Nephron (organoid): ENCODE measurements around the gene UBE2S.

Experiments used
- H3K27ac Mint-ChIP-seq, 3 experiments: 2 replicates each; pipeline ENCODE4 v1.8.0; 2020; ENCODE audit warnings: mixed read lengths in 3 of 3, mild to moderate bottlenecking in 2 of 3, moderate library complexity in 1 of 3
- H3K27me3 Mint-ChIP-seq: 2 replicates; pipeline ENCODE4 v1.8.0; 2021; ENCODE audit warnings: low read depth, mild to moderate bottlenecking, moderate library complexity, mixed read lengths
- H3K36me3 Mint-ChIP-seq: 2 replicates; pipeline ENCODE4 v1.8.0; 2020; ENCODE audit warnings: low read depth, mixed read lengths
- H3K4me1 Mint-ChIP-seq: 2 replicates; pipeline ENCODE4 v1.8.0; 2020; ENCODE audit warnings: mixed read lengths
- H3K4me3 Mint-ChIP-seq, 3 experiments: 2 replicates each; pipeline ENCODE4 v1.8.0; 2020; ENCODE audit warnings: mild to moderate bottlenecking in 3 of 3, mixed read lengths in 3 of 3, moderate library complexity in 2 of 3
- H3K9me3 Mint-ChIP-seq: 2 replicates; pipeline ENCODE4 v1.8.0; 2020; ENCODE audit warnings: mixed read lengths
- CTCF ChIP-seq, 3 experiments: fragments of 200-600 bp; sonication (generic); IDR thresholded peaks; one replicate each; pipeline ENCODE4 v1.5.0; 2021; ENCODE audit warnings: antibody characterized with exemption in 3 of 3; ENCODE audit not compliant: unreplicated experiment in 3 of 3

The UBE2S gene

GRCh38 chr19:55444646-55445045, 37.1 kb upstream of the UBE2S start:
- no peak for TF ChIP-seq CTCF (IDR thresholded peaks at IDR 0.05; ENCODE audit: unreplicated experiment in 3 of 3)
- H3K27me3 Mint-ChIP-seq = peaks cover 7% of the 10 kb centered on the region
- H3K4me1 Mint-ChIP-seq = peaks cover 17% of the 10 kb centered on the region
- H3K36me3 Mint-ChIP-seq = no peaks in the 10 kb centered on the region
- peaks cover 6% of the 10 kb centered on the region for H3K9me3 Mint-ChIP-seq
- H3K27ac Mint-ChIP-seq = no peak overlapping the region
- no peak overlapping the region for H3K4me3 Mint-ChIP-seq

GRCh38 chr19:55443824-55444480, 36.4 kb upstream of the UBE2S start:
- H3K27ac Mint-ChIP-seq = no peak overlapping the region
- TF ChIP-seq CTCF (IDR thresholded peaks at IDR 0.05; ENCODE audit: unreplicated experiment in 3 of 3) = no peak
- peaks cover 17% of the 10 kb centered on the region for H3K4me1 Mint-ChIP-seq
- H3K4me3 Mint-ChIP-seq = peak overlapping the region; percentile 30 to 66 (median 55)
- peaks cover 9% of the 10 kb centered on the region for H3K9me3 Mint-ChIP-seq
- H3K36me3 Mint-ChIP-seq = no peaks in the 10 kb centered on the region
- H3K27me3 Mint-ChIP-seq = peaks cover 14% of the 10 kb centered on the region

DNA sequence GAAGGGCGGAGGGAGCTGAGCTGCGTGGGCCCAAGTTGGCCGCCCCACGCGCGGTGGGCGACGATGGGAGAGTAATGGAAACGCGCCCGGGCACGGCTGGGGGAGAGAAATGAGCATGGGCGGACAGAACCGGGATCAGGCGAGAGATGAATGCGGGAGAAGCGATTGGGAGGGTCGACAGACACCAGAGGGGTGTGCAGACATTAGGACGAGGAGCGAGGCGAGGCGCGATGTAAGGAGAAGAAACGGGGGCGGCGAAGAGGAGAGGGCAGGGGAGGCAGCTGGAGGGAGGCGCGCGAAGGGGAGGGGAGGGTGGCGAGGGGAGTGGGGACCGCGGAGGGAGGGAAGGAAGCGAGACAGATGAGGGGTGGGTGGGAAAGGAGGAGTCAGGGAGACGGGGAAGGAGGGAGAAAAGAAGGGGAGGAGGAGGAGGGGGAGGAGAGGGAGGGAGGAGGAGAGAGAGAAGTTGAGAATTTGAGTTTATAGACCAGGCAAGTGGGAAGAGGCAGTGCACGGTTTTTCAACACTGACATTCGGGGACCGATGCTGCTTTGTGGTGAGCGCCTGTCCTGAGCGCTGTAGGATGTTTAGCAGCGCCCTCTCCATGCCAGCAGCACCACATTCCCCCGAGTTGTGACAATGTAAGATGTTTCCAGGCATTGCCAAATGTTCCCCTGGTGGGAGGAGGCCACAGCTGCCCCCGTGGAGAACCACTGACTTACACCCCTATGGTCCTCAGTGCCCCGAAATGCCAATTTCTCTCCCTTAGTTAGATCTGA, 35.6 kb upstream of the UBE2S start, which contains the start of gene SHISA7:
TSS of gene SHISA7 (minus strand) at position 256 of the 779 bp plus-strand sequence. CDS start 437 bp downstream, outside the sequence.
- H3K4me3 Mint-ChIP-seq = peak within 1 kb of the TSS; percentile 61 to 77 (median 66)
- no peak within 1 kb of the TSS for H3K27ac Mint-ChIP-seq
- peaks cover 17% of the 10 kb centered on the region for H3K4me1 Mint-ChIP-seq
- peaks cover 21% of the 10 kb centered on the region for H3K27me3 Mint-ChIP-seq
- TF ChIP-seq CTCF (IDR thresholded peaks at IDR 0.05; ENCODE audit: unreplicated experiment in 3 of 3) = no peak
- peaks cover 9% of the 10 kb centered on the region for H3K9me3 Mint-ChIP-seq
- no peaks in the 10 kb centered on the region for H3K36me3 Mint-ChIP-seq

GRCh38 chr19:55442372-55442961, 34.9 kb upstream of the UBE2S start:
- Mint-ChIP-seq H3K4me1 (peaks cover 19% of the 10 kb centered on the region), H3K27me3 (peaks cover 27% of the 10 kb centered on the region), H3K4me3 (peak overlapping the region in 1 of 3 experiments; percentile 49), H3K36me3 (no peaks in the 10 kb centered on the region), H3K27ac (no peak overlapping the region), H3K9me3 (peaks cover 9% of the 10 kb centered on the region)
- TF ChIP-seq CTCF (IDR thresholded peaks at IDR 0.05; ENCODE audit: unreplicated experiment in 3 of 3) = no peak

DNA sequence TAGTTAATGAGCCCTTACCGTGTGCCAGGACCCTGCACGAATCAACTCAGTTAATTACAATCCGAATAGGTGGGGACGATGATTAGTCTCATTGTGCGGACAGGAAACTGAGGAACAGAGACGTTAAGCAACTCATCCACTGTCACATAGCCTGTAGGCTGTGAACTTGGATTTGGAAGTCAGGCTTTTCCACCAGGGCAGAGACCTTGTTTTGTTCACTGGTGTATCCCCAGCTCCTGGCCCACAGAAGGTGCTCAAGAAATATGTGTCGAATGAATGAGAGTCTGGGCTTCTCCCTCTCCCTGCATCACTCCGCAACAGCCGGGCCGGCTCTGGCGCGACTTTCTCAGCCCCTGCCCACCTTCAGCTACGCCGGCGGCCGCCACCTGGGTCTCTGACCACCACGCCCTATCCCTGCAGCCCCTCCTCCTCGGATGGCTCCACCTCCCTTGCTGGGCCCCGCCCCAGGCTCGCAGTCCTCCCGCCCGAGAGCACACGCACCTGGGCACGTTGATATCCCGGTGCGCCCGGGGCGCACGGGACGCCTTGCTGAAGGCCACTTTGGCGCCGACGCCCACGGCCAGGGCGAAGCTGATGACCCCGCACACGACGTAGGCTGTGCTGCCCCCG, 34.2 kb upstream of the UBE2S start:
- no peak overlapping the region for H3K27ac Mint-ChIP-seq
- peak overlapping the region in 2 of 3 experiments; percentile 4 to 24 for H3K4me3 Mint-ChIP-seq
- peaks cover 9% of the 10 kb centered on the region for H3K9me3 Mint-ChIP-seq
- H3K27me3 Mint-ChIP-seq = peaks cover 33% of the 10 kb centered on the region
- no peaks in the 10 kb centered on the region for H3K36me3 Mint-ChIP-seq
- peaks cover 22% of the 10 kb centered on the region for H3K4me1 Mint-ChIP-seq
- TF ChIP-seq CTCF (IDR thresholded peaks at IDR 0.05; ENCODE audit: unreplicated experiment in 3 of 3) = no peak
